NCI-H2081 (cell line): ENCODE results near the gene ZNF853.
"Not testable (repeated sequence)": the region's sequence is repeated elsewhere in the genome, so short reads cannot be mapped to it uniquely, and the experiment has no call there.

Experiments used
- DNase-seq, 2 experiments: peaks; one replicate each; lab custom pipeline; 2025; lab: John Stamatoyannopoulos, UW

ZNF853 gene

GRCh38 chr7:6614953-6615722 is at the start of gene ZNF853:
Gene ZNF853 (plus strand): TSS chr7:6615610. CDS start chr7:6616175, 565 bp downstream.
- peak in 1 of 2 experiments; percentile 22 for DNase-seq

- no peak for DNase-seq
Measured at GRCh38 chr7:6565655-6566054, 49.8 kb upstream of the ZNF853 start.

- no peak for DNase-seq
Measured at GRCh38 chr7:6567886-6568285, 47.5 kb upstream of the ZNF853 start.

GRCh38 chr7:6571160-6571779 is 44.1 kb upstream of the ZNF853 start:
- DNase-seq: no peak

GRCh38 chr7:6575281-6576023 is 40.0 kb upstream of the ZNF853 start:
- DNase-seq: no peak

- no peak for DNase-seq
Measured at GRCh38 chr7:6576024-6576866, 39.2 kb upstream of the ZNF853 start.

GRCh38 chr7:6576867-6577368 is 38.5 kb upstream of the ZNF853 start:
- DNase-seq: peak in 1 of 2 experiments; percentile 10

- DNase-seq: peak; percentile 92 to 95
Measured at GRCh38 chr7:6577369-6578113, 37.9 kb upstream of the ZNF853 start, which contains the start of gene ZDHHC4. Gene ZDHHC4 (plus strand): TSS chr7:6577454. CDS start chr7:6580562, 3,108 bp downstream.

GRCh38 chr7:6578114-6579084 is 37.0 kb upstream of the ZNF853 start:
- DNase-seq: no peak

- no peak for DNase-seq
Measured at GRCh38 chr7:6579446-6579845, 36.0 kb upstream of the ZNF853 start.

- DNase-seq: not testable (repeated sequence)
Measured at GRCh38 chr7:6585746-6586432, 29.5 kb upstream of the ZNF853 start.

GRCh38 chr7:6588566-6588965 is 26.8 kb upstream of the ZNF853 start:
- DNase-seq: no peak

GRCh38 chr7:6589151-6589828 is 26.1 kb upstream of the ZNF853 start:
- no peak for DNase-seq

- DNase-seq: peak; percentile 82 to 89
Measured at GRCh38 chr7:6589829-6590644, 25.4 kb upstream of the ZNF853 start, which contains the start of gene INTS15. Gene INTS15 (plus strand): TSS chr7:6590021. CDS start chr7:6590284, 263 bp downstream.

- no peak for DNase-seq
Measured at GRCh38 chr7:6590645-6591110, 24.7 kb upstream of the ZNF853 start.

- no peak for DNase-seq
Measured at GRCh38 chr7:6600093-6600492, 15.3 kb upstream of the ZNF853 start.

GRCh38 chr7:6604458-6604857 is 11.0 kb upstream of the ZNF853 start:
- no peak for DNase-seq
